ENCODE data around the gene KIAA0232. TPM values are rescaled to one million over a fixed set of nuclear protein-coding genes. Genes with fewer than 3 reads are reported as not detected.

The KIAA0232 gene
- total and polyA plus RNA-seq, 9 of the 15 experiments (the other 6 are each of a cell fraction or from before 2014, with no cell fraction given), result 3.5 to 17.4 (median 13.0) TPM

DNA sequence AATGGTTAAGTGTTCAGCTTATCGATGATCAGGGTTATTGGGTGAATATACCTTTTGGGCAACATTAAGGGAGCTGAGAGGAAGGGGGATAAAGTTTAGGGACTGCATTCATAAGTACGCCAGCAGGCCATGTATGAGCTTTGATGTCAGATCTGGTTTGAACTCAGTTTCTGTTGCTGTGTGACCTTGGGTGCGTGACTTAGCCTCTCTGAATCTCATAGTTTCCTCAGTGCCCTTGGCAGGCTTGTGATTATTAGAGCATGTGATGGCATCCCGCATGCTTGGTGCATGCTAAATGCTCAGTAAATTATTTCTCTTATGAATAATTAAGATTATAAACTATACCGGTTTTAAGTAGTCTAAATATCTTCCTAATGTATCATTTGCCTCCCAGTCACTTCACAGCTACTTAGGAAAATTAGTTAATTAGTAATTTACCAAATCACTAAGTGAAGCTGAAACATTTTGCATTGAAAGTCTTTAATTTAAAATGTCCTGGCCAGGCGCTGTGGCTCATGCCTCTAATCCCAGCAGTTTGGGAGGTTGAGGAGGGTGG is 130.9 kb downstream of the KIAA0232 start:
- Histone ChIP-seq H3K79me2 (ENCODE audit: control insufficient read depth, insufficient read depth, low read length) (peaks cover 89% of the 10 kb centered on the region), H3K9me3 (replicated peaks; ENCODE audit: control insufficient read depth, insufficient read depth, low read depth, low read length) (no peaks in the 10 kb centered on the region), H2AFZ (ENCODE audit: low read depth, low read length) (no peak overlapping the region), H3K27ac (ENCODE audit: extremely low read depth, low read depth, low read length) (peak overlapping the region; percentile 97; the same call in 1 of the 3 replicates), H3K9ac (ENCODE audit: insufficient read depth in 1 of 2, low read depth in 2 of 2, low read length in 2 of 2) (peak overlapping the region in 1 of 2 experiments; percentile 56; a peak in 1 of 4 replicates), H3K36me3 (ENCODE audit: control insufficient read depth, insufficient read depth, low read length) (peaks cover 31% of the 10 kb centered on the region; the same call in 2 of the 3 replicates), H3K27me3 (ENCODE audit: control insufficient read depth in 2 of 2, insufficient read depth in 2 of 2, low read length in 2 of 2) (no peaks in the 10 kb centered on the region; a peak in 1 of 5 replicates), H3K4me2 (ENCODE audit: insufficient read depth, low read length) (0 out of 2 replicates have a peak overlapping the region, but pooled peaks have one; percentile 22), H3K4me1 (replicated peaks in 1 of 2; ENCODE audit: control insufficient read depth in 2 of 2, insufficient read depth in 2 of 2, low read length in 2 of 2) (peaks cover 72 to 83% of the 10 kb centered on the region in 2 experiments), H4K20me1 (replicated peaks; ENCODE audit: control insufficient read depth, insufficient read depth, low read length) (no peaks in the 10 kb centered on the region), H3K9me1 (ENCODE audit: control insufficient read depth, insufficient read depth, low read length) (no peaks in the 10 kb centered on the region), H3K4me3 (no peak overlapping the region)
- ChIA-PET POLR2A (interaction anchor here (0.7 to 3.9 kb wide), 10 partner anchors 10 to 240 kb away, joined by 3 to 17 read pairs (median 3); partner anchors contain the start of gene KIAA0232), CTCF (ENCODE audit: low intra/inter-chr PET ratio) (no interaction called here)
- in situ Hi-C loops (cut with MboI), result no loop called here
- no peak for DNase-seq (ENCODE audit: extremely low read depth in 1 of 4, low spot score in 3 of 4)
- intact Hi-C loops (cut with micrococcal nuclease), result no loop called here
- WGBS (ENCODE audit: insufficient coverage, low coverage, missing lambda C conversion rate), result 86% methylated on average over 6 of the region's 6 CpGs
- no TSS peak for BruUV-seq (replicated peaks)
- no peak for ATAC-seq
- no peak for FAIRE-seq
- TF ChIP-seq HMGN3 (IDR thresholded peaks at IDR 0.05; ENCODE audit: borderline replicate concordance, extremely low read depth, insufficient read length, low read depth, low read length) (no peak), PML (IDR thresholded peaks at IDR 0.05; ENCODE audit: low read length) (no peak), COPS2 (conservative IDR thresholded peaks at IDR 0.05) (no peak), MCM2 (IDR thresholded peaks at IDR 0.05; ENCODE audit: low read depth) (no peak), HNRNPUL1 (IDR thresholded peaks at IDR 0.05; ENCODE audit: low read length) (no peak), ZNF668 (CRISPR knock-in tag; IDR thresholded peaks at IDR 0.05) (no peak), JUND (IDR thresholded peaks at IDR 0.05; ENCODE audit: borderline replicate concordance, low read depth, low read length) (no peak), JUND (tag; IDR thresholded peaks at IDR 0.05; ENCODE audit: borderline replicate concordance, low read depth, low read length) (no peak)
- TF ChIP-seq, protein P1, sequence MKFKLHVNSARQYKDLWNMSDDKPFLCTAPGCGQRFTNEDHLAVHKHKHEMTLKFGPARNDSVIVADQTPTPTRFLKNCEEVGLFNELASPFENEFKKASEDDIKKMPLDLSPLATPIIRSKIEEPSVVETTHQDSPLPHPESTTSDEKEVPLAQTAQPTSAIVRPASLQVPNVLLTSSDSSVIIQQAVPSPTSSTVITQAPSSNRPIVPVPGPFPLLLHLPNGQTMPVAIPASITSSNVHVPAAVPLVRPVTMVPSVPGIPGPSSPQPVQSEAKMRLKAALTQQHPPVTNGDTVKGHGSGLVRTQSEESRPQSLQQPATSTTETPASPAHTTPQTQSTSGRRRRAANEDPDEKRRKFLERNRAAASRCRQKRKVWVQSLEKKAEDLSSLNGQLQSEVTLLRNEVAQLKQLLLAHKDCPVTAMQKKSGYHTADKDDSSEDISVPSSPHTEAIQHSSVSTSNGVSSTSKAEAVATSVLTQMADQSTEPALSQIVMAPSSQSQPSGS (CRISPR knock-in tag; IDR thresholded peaks at IDR 0.05), result no peak
- TF ChIP-seq, protein P2, sequence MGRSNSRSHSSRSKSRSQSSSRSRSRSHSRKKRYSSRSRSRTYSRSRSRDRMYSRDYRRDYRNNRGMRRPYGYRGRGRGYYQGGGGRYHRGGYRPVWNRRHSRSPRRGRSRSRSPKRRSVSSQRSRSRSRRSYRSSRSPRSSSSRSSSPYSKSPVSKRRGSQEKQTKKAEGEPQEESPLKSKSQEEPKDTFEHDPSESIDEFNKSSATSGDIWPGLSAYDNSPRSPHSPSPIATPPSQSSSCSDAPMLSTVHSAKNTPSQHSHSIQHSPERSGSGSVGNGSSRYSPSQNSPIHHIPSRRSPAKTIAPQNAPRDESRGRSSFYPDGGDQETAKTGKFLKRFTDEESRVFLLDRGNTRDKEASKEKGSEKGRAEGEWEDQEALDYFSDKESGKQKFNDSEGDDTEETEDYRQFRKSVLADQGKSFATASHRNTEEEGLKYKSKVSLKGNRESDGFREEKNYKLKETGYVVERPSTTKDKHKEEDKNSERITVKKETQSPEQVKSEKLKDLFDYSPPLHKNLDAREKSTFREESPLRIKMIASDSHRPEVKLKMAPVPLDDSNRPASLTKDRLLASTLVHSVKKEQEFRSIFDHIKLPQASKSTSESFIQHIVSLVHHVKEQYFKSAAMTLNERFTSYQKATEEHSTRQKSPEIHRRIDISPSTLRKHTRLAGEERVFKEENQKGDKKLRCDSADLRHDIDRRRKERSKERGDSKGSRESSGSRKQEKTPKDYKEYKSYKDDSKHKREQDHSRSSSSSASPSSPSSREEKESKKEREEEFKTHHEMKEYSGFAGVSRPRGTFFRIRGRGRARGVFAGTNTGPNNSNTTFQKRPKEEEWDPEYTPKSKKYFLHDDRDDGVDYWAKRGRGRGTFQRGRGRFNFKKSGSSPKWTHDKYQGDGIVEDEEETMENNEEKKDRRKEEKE (IDR thresholded peaks at IDR 0.05; ENCODE audit: borderline replicate concordance in 1 of 2, control insufficient read depth in 1 of 2, low read depth in 2 of 2, low read length in 1 of 2), result no peak
- TF ChIP-seq, protein P3, sequence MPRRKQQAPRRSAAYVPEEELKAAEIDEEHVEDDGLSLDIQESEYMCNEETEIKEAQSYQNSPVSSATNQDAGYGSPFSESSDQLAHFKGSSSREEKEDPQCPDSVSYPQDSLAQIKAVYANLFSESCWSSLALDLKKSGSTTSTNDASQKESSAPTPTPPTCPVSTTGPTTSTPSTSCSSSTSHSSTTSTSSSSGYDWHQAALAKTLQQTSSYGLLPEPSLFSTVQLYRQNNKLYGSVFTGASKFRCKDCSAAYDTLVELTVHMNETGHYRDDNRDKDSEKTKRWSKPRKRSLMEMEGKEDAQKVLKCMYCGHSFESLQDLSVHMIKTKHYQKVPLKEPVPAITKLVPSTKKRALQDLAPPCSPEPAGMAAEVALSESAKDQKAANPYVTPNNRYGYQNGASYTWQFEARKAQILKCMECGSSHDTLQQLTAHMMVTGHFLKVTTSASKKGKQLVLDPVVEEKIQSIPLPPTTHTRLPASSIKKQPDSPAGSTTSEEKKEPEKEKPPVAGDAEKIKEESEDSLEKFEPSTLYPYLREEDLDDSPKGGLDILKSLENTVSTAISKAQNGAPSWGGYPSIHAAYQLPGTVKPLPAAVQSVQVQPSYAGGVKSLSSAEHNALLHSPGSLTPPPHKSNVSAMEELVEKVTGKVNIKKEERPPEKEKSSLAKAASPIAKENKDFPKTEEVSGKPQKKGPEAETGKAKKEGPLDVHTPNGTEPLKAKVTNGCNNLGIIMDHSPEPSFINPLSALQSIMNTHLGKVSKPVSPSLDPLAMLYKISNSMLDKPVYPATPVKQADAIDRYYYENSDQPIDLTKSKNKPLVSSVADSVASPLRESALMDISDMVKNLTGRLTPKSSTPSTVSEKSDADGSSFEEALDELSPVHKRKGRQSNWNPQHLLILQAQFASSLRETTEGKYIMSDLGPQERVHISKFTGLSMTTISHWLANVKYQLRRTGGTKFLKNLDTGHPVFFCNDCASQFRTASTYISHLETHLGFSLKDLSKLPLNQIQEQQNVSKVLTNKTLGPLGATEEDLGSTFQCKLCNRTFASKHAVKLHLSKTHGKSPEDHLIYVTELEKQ (CRISPR knock-in tag; IDR thresholded peaks at IDR 0.05), result no peak
- TF ChIP-seq, protein P4, sequence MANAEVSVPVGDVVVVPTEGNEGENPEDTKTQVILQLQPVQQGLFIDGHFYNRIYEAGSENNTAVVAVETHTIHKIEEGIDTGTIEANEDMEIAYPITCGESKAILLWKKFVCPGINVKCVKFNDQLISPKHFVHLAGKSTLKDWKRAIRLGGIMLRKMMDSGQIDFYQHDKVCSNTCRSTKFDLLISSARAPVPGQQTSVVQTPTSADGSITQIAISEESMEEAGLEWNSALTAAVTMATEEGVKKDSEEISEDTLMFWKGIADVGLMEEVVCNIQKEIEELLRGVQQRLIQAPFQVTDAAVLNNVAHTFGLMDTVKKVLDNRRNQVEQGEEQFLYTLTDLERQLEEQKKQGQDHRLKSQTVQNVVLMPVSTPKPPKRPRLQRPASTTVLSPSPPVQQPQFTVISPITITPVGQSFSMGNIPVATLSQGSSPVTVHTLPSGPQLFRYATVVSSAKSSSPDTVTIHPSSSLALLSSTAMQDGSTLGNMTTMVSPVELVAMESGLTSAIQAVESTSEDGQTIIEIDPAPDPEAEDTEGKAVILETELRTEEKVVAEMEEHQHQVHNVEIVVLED (CRISPR knock-in tag; IDR thresholded peaks at IDR 0.05), result no peak

Measured in K562 (cell line).